Activated CD4-positive, CD25-positive, alpha-beta regulatory T cell (primary cell): ENCODE measurements around the gene WNT8A.

Source experiments
- DNase-seq, 4 experiments: peaks; one replicate each; lab custom pipeline; 2025; lab: John Stamatoyannopoulos, UW

Gene WNT8A

DNA sequence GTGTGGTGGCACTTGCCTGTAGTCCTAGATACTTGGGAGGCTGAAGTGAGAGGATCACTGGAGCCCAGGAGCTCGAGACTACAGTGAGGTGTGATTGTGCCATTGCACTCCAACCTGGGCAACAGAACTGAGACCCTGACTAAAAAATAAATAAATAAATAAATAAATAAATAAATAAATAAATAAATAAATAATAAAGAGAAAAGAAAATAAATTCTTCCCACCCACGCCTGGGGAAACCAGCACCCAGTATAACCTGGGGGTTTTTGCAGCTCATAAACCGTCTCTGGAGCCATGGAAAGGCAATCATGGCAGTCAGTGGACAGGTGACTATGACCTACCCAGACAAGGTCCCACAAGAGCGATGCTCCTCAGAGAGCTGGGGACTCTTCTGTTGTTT is 7.9 kb downstream of the WNT8A start:
- no peak for DNase-seq

DNA sequence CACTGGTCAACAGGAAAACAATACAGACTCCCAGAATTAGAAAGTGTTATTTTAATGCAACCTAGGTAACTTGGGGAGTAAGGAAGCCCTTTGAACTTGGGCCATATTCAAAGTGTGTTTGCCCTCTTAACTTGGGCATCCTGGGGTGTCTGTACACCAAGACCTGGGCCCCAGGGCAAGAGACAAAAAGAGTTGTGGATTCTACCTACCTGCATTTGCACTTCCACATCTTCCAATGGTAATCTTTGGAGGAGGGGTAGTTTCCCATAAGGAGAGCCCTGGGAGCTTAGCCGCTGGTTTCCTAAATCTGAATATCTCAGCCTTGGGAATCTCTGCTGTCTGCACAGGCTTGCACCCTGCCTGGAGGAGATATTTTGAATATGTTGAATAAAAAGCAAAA is 8.5 kb downstream of the WNT8A start:
- no peak for DNase-seq

- no peak for DNase-seq
Observed at GRCh38 chr5:138093036-138093435, 9.2 kb downstream of the WNT8A start.

DNA sequence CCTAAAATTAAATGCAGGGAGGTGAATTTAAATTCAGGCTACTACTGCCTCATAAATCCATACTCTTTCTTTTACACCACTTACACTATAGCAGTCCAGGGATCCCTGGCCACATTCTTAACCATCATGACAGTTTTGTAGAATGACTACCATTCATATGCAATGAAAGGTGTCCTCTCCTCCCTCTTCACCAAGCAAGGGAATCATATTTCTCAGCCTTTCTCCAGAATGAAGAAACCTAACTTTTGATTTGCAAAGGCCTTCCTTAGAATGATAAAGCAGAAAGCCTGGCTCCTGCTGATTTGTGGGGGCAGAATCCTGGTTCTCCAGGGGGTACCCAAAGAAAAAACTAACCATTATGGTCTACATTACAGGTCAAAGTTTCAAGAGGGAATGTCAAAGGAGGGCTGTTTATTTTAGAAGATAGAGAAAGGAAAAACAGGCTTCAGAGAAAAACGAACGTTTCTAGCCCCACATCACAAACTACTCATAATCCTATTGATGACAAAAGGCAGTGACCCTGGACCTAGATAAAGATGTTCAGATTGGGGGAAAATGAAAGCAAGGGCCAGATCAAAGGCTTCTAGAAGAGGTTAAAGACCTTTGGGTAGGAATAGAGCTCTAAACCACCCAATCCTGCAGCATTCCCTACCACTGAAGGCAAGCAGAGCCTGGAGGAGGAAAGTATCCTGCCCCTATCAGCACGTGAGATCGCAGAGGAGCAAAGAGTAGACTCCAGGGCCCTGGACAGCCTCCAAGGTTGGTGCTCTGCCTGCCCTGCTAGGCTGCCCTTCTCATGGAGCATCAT is 11.5 kb downstream of the WNT8A start:
- DNase-seq = no peak

DNA sequence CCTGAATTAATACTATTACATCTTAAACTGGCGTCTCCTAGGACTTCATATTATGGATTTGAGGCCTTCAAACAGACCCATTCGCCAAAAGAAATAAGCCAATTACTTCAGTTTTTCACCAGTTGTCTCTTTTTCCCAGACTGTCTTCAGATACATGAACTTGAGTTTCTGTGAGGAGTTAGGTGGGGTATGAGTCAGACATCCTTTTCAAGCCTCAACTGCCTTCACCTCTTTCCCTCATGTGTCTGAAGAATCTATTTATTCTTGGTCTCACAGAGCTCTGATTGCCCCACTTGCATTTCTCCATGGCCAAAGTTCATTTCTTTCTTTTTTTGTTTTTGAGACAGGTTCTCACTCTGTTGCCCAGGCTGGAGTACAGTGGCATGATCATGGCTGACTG is 12.5 kb downstream of the WNT8A start:
- no peak for DNase-seq

- no peak for DNase-seq
Observed at GRCh38 chr5:138096997-138097828, 13.4 kb downstream of the WNT8A start.

- no peak for DNase-seq
Observed at GRCh38 chr5:138102454-138103318, 18.9 kb downstream of the WNT8A start.

DNA sequence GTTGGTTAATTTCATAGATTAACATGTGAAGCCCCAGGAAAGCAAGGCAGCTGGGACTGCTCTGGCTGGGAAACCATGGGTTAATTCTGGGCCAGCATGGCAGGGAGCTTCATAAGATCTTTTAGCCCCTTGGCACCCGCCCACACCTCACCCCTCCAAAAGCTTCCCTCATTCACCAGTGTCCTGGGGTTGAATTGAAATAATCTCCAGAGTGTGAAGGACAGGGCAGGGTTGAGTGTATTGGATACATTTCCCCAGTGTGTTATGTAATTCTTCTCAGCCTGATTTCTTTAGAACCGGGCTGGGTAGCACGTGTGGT is 19.4 kb downstream of the WNT8A start:
- no peak for DNase-seq

GRCh38 chr5:138105709-138106108 is 21.9 kb downstream of the WNT8A start:
- no peak for DNase-seq

DNA sequence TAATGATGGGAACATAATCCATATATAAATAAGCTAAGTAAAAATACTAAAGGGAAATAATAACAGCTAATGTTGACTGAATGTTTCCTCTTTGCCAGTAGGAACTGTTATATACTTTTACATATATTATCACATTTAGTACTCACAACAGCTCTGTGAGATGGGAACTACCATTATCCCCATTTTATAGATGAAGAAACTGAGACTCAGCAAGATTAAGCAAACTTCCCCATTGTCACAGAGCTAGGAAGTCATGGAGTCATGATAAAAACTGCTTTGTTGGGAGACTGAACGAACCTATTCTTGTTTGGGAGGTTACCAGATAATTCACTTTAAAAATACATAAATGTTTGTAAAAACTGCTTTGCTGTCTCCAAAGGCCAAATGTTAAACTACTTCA is 23.4 kb downstream of the WNT8A start:
- no peak for DNase-seq

DNA sequence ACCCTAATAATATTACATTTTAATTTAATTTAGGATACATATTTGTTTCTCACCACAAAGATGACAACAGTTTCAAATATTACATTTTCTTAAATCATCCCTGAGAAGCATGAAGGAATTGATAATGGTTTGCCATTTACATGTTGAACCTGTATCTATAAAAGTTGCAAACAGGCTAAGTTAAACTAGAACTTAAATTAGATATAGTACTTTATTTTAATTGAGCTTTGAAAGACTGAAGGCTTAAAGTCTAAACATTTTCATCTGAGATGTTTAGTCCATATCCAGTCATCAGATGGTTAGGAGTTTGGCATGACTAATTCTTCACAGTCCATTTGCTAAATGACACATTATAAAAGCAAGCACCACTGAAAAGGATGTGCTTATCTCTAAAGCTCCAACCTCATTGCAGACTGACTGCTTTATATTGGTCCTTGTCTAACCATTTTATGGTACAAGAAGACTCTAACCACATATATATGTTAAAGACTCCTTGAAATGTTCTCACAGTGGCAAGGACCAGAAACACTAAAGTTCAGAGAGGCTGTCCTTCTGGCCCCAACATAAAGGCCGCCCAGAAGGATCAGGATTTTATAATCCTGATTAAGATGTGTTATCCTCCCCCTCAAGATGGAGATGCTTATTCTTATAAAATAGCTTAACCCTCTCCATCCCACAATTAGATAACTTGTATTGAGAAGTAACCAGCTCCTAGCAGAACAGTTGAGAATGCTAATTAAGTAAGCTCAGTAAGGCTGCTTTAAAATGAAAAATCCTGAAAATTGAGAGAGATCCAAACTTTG is 25.8 kb downstream of the WNT8A start:
- DNase-seq = no peak

DNA sequence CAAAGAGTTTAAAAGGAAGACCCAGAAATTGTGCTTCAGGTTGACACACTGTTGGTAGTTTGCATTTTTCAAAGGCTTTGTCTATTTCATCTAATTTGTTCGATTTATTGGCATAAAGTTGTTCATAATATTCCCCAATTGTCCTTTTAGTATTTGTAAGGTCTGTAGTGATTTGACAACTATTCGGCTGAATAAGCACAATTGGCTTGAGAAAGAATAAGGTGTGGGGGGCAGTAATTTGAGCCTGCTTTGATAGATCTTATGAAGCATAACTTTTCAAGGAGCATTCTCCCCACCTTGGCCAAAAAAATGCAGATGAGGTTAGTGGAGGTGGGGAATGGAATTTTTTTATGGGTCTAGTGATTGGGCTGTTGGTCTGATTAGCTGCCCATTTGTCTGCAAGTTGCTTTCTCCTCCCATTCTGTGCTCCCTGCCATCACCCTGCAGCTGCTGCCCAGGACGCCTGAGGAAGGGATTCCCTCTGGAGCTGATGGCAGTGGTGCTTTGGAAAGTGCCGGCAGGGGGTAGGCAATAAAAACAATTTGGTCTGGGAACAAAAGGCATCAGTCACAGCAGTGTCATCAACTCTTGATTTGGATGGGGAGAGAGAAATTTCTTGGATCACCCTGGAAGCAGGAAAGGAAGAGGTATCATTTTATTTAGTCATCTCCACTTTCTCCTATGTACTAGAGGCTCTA is 26.6 kb downstream of the WNT8A start:
- no peak for DNase-seq

DNA sequence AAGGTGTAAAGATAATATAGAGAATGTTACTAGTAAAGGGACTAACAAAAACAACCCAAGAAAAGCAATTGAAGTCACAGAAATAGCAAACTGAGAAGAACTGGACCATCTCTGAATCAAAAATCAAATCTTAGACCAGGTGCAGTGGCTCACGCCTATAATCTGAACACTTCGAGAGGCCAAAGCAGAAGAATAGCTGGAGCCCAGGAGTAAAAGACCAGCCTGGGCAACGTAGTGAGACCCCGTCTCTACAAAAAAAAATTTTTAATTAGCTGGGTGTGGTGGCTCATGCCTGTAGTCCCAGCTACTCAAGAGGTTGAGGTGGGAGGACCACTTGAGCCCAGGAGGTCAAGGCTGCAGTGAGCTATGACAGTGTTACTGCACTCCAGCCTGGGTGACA is 27.3 kb downstream of the WNT8A start:
- DNase-seq = no peak

DNA sequence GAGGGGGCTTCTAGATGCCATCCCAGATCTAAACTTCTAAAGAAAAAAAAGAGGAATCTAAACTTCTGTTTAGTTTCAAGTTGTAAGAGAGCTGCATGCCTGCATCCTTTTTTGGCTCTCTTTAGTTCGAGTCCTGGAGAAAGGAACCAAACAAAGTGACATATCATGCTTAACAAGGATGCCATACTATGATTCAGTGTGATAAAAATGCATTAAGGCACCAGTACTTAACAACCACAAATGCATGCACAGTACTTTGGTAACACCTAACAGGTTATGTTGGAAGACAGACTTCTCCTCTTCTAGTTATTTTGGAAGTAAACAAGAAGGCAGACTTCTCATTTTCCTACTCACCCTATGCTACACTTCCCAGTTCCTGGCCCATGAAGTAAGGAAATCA is 28.1 kb downstream of the WNT8A start:
- DNase-seq = no peak

DNA sequence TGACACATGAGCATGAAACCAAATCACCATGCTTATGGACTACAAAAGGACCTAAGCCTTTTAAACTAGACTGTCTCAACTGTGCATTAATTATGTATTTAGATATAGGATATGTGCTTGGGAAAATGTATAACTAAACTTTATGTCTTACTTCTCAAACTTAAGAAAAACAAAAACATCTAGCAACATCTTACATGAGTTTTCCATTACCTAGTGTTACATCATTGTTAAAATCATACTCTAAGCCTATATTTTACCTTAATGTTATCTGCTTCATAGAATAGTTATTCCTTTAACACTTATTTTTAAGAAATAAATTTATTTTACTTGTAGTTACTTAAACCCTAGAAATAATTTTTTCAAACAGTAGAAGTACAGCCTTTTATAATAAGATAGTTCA is 31.4 kb downstream of the WNT8A start:
- DNase-seq = no peak

GRCh38 chr5:138128334-138128733 is 44.5 kb downstream of the WNT8A start:
- no peak for DNase-seq

DNA sequence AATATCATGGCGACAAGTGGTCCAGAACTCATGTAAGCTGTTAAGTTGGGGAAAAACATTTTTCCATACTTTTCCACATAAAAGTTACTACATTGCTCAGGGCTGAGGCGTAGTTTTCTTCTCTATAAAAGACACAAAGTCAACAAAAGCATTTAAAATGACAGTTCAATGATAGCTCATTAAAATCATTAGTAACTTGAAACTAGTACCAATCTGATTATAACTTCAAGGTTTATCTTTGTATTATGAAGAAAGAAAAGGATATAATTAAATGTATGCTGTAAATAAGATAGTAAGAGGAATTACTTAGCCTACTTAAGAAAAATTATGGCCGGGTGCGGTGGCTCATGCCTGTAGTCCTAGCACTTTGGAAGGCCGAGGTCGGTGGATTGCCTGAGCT is 45.5 kb downstream of the WNT8A start:
- DNase-seq = no peak

- no peak for DNase-seq
Observed at GRCh38 chr5:138132543-138132942, 48.7 kb downstream of the WNT8A start.

DNA sequence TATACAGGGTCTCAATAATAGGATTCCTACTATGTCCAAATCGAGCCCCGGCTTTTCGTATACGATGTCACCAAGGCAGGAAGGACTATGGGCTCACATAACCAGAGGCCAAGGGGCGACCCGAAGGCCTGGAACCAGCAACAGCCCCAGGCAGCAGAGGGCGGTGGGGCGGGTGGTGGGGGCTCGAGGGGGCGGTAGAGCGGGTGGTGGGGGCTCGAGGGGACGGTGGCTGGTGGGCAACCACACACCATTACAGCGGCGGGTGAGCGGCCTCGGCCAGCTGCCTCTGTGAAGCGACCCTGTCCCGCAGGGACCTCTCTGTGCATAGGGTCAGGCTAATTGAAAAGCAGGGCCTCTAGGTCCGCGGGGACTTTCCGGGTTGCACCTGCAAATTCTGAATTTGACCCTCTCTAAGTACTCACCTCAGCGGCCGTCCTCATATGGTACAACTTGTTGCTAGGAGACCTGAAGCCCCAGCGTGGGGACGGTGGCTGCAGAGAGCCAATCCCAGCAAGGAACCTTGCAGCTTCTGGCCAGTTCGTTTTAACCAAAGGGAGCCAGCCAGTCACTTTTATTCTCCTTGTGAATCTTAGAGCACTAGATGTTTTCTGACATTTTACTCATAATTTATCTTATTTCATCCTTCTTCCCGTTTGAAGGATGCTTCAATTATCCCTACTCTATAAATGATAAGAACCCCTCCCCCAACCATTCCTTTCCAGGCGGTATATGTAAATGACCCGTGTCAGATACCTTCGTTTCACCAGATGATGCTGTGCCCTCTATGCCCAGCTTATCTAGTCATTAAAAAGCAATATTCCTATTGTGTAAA is 55.3 kb downstream of the WNT8A start, which contains the start of gene NME5:
TSS of gene NME5 (minus strand) at position 480 of the 832 bp plus-strand sequence. CDS start 648 bp downstream, outside the sequence.
- DNase-seq = no peak

GRCh38 chr5:138139781-138140090 is 55.9 kb downstream of the WNT8A start:
- DNase-seq = no peak
